T-helper 2 cell treated with Interferon-gamma antibody and Interleukin-4, amounts not matched to agents 5 μg/mL and 100 μg/mL, for 36 hours (primary cell): ENCODE results near the gene AEN.

Source experiments
- DNase-seq: peaks from one replicate; pipeline ENCODE4 v3.0.0; 2021; ENCODE audit warnings: low spot score
- H3K27ac Mint-ChIP-seq: one replicate; pipeline ENCODE4 v1.8.0; 2021; ENCODE audit warnings: mild to moderate bottlenecking, mixed read lengths
- H3K27me3 Mint-ChIP-seq: one replicate; pipeline ENCODE4 v1.8.0; 2021; ENCODE audit warnings: low read depth, mixed read lengths
- H3K36me3 Mint-ChIP-seq: one replicate; pipeline ENCODE4 v1.8.0; 2021; ENCODE audit warnings: low read depth, mixed read lengths
- H3K4me1 Mint-ChIP-seq: one replicate; pipeline ENCODE4 v1.8.0; 2021; ENCODE audit warnings: low read depth, mixed read lengths
- H3K4me3 Mint-ChIP-seq: one replicate; pipeline ENCODE4 v1.8.0; 2022; ENCODE audit warnings: mild to moderate bottlenecking, moderate library complexity, mixed read lengths
- H3K9me3 Mint-ChIP-seq: one replicate; pipeline ENCODE4 v1.8.0; 2021; ENCODE audit warnings: mixed read lengths

The AEN gene

DNA sequence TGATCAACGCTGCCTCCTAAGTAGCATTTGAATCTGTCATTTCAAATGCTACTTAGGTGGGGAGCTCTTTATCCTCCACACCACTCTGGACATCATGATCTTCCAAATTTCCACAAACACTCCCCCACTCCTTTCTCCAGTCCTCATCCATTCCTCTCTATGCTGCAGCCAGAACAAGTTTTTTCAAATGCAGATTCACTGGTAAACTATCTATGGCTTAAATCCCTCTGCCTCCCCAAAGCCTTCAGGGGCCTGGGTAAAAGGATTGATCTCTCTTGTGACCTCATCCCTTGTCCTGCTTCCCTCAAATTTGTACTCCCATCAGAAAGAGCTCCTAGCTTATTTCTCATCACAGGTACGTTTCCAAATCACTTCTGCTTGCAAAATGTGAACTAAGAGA is 1.3 kb upstream of the AEN start:
- no peak for DNase-seq
- H3K9me3 Mint-ChIP-seq = no peaks in the 10 kb centered on the region
- peaks cover 29% of the 10 kb centered on the region for H3K4me1 Mint-ChIP-seq
- peaks cover 22% of the 10 kb centered on the region for H3K36me3 Mint-ChIP-seq
- no peak overlapping the region for H3K27ac Mint-ChIP-seq
- H3K4me3 Mint-ChIP-seq = no peak overlapping the region
- H3K27me3 Mint-ChIP-seq = peaks cover 3% of the 10 kb centered on the region

DNA sequence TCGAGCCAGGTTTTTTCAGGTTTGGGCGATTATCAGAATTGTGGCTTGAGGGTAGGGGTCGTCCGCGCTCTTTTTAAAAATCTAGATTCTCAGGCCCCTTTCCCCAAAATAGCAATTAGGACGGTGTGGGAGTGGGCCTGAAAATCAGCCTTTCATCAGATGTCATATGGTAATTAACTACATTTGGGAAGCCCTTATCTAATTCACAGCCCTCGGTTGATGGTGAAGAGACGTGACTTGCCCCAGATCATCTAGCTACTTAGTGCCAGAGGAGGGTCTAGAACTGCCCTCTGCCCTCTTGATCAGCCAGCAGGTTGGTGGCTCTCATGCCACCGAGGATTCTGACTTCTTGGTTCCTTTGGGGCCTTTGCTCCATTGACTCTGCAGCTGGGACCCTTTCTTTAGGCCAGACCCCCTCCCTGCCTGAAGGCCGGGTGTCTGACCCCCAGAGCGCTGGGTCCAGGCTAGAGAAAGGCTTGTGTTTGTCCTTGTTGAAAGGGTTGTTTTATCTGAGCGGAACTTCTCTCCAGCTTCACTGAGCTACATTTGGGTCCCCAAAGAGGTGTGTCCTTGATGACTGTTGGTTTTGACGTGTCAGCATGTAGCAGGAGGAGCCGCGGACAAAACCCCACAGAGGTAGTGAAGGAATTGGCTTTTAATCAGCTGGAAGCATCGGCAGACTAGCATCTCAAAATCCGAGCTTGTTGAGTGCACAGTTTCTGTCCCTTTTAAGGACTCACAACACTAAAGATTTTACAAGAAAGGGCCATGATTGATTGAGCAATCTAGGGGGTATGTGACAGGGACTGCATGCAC is 857 bp downstream of the AEN start:
- Mint-ChIP-seq H3K27ac (peak overlapping the region; percentile 95), H3K4me3 (peak overlapping the region; percentile 95), H3K36me3 (peaks cover 35% of the 10 kb centered on the region), H3K27me3 (peaks cover 3% of the 10 kb centered on the region), H3K4me1 (peaks cover 39% of the 10 kb centered on the region), H3K9me3 (no peaks in the 10 kb centered on the region)
- DNase-seq = peak; percentile 59

DNA sequence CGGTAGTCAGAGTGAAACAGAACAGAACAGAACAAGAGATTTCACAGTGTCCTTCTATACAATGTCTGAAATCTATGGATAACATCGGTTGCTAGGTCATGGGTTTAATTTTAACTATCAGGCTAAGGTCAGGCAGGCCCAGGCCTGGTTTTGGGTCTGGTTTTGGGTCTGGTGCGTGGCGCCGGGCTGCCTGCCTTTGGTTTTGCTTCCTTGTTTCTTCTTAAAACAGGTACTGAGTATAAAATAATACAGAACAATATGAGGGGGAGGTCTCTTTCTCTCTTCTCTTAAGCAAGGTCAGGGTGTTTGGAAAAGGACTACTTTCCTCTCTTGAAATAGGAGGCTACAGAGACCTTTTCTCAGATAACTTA is 1.4 kb downstream of the AEN start:
- Mint-ChIP-seq H3K27ac (peak overlapping the region; percentile 95), H3K9me3 (no peaks in the 10 kb centered on the region), H3K36me3 (peaks cover 41% of the 10 kb centered on the region), H3K4me1 (peaks cover 45% of the 10 kb centered on the region), H3K27me3 (peaks cover 2% of the 10 kb centered on the region), H3K4me3 (peak overlapping the region; percentile 95)
- DNase-seq = no peak

DNA sequence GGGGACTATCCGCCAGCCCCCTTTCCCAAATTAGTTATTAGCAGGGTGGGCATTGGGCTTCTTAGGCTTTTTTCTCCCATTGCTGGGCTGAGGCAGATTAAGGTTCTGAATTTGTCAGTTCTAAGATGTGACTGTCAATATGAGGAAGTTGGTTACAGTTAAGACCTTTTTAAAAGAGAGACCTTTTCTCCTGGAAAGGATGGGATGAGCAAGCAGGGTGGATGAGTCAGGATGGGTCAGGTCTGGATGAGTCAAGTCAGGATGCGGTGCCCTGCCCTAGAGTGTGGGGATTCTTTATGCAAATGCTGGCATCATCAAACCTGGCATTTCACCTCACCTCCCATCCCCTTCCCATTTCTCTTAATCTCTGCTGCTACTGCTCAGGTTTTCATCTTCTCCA is 1.9 kb downstream of the AEN start:
- no peaks in the 10 kb centered on the region for H3K27me3 Mint-ChIP-seq
- DNase-seq = peak; percentile 80
- peaks cover 49% of the 10 kb centered on the region for H3K4me1 Mint-ChIP-seq
- H3K4me3 Mint-ChIP-seq = peak overlapping the region; percentile 95
- H3K36me3 Mint-ChIP-seq = peaks cover 46% of the 10 kb centered on the region
- no peaks in the 10 kb centered on the region for H3K9me3 Mint-ChIP-seq
- peak overlapping the region; percentile 95 for H3K27ac Mint-ChIP-seq

DNA sequence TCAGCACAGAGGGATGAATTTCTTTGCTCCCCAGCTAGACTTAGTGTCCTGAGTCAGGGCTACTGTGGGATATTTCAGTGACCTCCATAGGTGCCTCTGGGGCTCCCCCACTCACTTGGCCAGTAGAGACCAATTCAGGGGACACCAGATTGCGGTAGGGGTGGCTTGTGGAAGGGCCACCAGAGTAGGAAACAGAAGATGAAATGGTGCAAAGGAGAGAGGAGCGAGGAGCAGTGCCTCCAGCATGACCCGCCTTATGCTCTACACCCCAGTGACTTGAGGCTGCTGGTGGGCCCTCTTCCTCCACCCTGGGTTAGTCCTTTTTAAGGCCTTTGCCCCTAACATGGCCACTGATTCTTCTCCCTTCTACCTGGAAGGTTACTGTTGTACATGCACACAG is 2.5 kb downstream of the AEN start:
- Mint-ChIP-seq H3K36me3 (peaks cover 51% of the 10 kb centered on the region), H3K9me3 (no peaks in the 10 kb centered on the region), H3K27ac (peak overlapping the region; percentile 95), H3K27me3 (no peaks in the 10 kb centered on the region), H3K4me1 (peaks cover 54% of the 10 kb centered on the region), H3K4me3 (peak overlapping the region; percentile 95)
- no peak for DNase-seq

DNA sequence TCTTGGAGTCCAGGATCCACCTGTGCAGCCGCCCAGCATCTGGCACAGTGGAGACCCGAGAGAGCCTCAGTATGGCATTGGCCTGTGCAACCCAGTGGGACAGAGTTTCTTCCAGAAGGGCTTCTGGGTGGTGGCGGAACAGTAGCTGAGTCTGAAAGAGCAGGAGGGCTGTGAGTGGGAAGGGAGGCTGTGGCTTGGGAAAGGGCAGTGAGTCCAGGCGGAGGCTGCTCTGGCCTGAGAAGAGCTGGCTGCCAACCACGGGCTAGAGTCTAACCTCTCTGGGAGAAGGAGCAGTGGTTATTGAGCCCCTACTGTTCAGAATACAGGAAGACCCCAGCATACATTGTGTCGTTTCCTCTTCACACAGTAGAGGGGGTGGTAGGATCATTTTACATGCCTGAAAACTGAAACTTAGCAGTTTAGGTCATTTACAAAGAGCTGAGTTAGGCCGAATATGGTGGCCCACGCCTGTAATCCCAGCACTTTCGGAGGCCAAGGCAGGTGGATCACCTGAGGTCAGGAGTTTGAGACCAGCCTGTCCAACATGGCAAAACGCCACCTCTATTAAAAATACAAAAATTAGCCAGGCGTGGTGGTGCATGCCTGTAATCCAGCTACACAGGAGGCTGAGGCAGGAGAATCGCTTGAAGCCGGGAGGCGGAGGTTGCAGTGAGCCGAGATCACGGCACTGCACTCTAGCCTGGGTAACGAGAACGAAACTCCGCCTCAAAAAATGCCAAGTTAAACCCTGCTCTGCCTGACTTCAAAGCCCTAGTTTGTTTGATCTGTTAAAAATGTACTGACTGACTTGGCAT is 3.2 kb downstream of the AEN start:
- peak overlapping the region; percentile 95 for H3K27ac Mint-ChIP-seq
- peak overlapping the region; percentile 95 for H3K4me3 Mint-ChIP-seq
- no peaks in the 10 kb centered on the region for H3K27me3 Mint-ChIP-seq
- H3K9me3 Mint-ChIP-seq = no peaks in the 10 kb centered on the region
- H3K4me1 Mint-ChIP-seq = peaks cover 61% of the 10 kb centered on the region
- peak; percentile 21 for DNase-seq
- peaks cover 57% of the 10 kb centered on the region for H3K36me3 Mint-ChIP-seq

DNA sequence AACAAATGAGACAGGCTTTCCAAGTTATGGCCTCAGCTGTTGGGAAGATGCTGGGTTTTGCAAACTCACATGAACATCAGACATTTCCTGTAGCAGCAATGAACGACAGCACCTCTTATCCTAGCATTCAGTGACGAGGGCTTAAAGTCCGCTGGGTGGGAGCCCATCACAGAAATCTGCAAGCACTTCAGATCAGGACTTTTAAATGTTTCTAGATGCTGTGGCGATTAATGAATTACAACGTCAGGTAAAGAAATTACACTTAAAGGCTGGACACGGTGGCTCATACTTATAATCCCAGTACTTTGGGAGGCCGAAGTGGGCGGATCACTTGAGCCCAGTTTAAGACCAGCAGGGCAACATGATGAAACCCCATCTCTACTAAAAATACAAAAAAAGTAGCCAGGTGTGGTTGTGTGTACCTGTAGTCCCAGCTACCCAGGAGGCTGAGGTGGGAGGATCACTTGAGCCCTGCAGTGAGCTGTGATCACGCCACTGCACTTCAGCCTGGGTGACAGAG is 3.9 kb downstream of the AEN start:
- H3K4me3 Mint-ChIP-seq = peak overlapping the region; percentile 95
- peaks cover 64% of the 10 kb centered on the region for H3K36me3 Mint-ChIP-seq
- H3K27me3 Mint-ChIP-seq = no peaks in the 10 kb centered on the region
- H3K9me3 Mint-ChIP-seq = no peaks in the 10 kb centered on the region
- H3K4me1 Mint-ChIP-seq = peaks cover 67% of the 10 kb centered on the region
- no peak for DNase-seq
- peak overlapping the region; percentile 95 for H3K27ac Mint-ChIP-seq

DNA sequence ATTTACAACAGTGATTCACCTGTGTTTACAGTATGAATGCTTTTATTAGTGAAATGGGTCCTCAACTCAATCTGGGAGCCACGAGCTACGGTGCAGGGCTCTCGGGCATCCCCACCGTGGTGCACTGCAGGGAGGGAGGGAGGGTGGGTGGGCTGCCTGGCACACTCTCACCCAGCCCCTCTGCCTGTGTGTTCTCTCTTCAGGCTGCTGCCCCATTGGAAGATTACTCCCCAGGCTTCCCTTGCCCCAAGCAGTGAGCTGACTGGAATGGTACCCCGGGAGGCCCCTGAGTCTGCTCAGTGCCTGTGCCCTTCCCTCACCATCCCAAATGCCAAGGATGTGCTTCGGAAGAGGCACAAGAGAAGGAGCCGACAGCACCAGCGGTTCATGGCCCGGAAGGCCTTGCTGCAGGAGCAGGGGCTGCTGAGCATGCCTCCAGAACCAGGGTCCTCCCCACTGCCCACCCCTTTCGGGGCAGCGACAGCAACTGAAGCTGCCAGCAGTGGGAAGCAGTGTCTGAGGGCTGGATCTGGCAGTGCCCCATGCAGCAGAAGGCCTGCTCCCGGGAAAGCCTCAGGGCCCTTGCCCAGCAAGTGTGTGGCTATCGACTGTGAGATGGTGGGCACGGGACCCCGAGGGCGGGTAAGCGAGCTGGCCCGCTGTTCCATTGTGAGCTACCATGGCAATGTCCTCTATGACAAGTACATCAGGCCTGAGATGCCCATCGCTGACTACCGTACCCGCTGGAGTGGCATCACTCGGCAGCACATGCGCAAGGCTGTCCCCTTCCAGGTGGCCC is 5.0 kb downstream of the AEN start:
- Mint-ChIP-seq H3K36me3 (peaks cover 74% of the 10 kb centered on the region), H3K4me1 (peaks cover 70% of the 10 kb centered on the region), H3K9me3 (no peaks in the 10 kb centered on the region), H3K27ac (peak overlapping the region; percentile 94), H3K4me3 (peak overlapping the region; percentile 78), H3K27me3 (no peaks in the 10 kb centered on the region)
- no peak for DNase-seq

DNA sequence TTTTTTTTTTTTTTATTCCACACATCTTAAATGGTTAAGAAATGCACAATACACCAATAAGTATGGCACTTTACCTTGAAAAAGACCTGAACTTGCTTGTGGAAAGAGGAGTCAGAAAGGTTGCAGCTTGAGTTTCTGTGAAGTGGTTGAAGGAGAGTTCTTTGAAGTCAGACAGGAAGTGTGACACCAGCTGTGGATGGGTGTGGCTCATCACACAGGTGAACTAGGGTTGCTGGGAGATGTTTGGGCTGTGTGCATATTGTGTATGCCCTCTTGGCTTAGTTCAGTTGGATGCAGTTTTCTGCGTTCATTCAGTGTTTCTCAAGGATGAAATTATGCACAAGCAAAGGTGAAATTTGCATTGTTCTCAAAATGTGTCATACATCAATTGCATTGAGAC is 6.3 kb downstream of the AEN start:
- peak overlapping the region; percentile 94 for H3K27ac Mint-ChIP-seq
- H3K9me3 Mint-ChIP-seq = no peaks in the 10 kb centered on the region
- DNase-seq = peak; percentile 32
- H3K4me1 Mint-ChIP-seq = peaks cover 69% of the 10 kb centered on the region
- H3K4me3 Mint-ChIP-seq = peak overlapping the region; percentile 78
- peaks cover 82% of the 10 kb centered on the region for H3K36me3 Mint-ChIP-seq
- H3K27me3 Mint-ChIP-seq = no peaks in the 10 kb centered on the region

DNA sequence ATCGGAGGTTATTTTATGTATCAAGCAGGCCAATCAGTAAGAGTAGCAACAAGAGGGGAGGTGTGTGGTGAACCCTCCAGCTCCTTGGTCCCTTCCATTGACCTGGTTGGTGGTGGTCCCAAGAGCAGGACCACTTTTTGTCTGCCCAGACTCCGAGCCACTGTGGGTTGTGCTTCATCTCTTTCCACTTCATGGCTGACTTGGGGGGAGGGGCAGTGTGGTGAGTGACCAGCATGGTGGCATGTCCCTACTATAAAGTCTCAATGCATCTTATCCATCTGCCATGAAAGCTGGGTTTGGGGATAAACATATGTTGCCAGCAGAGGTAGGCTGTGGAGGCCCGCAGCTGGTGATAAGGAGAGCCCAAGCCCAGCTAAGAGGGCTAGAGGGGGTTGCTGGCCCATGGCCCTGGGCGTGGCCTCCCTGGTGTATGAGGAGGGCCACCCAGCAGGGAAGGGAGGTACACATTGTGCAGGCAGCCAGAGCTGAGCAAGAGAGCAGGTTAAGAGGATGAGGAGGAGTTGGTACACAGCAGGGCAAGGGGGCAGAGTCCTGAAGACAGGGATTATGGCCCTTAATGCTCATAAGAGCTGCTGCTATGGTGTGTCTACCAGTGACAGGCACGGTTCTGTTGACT is 7.0 kb downstream of the AEN start:
- peak overlapping the region; percentile 94 for H3K27ac Mint-ChIP-seq
- peaks cover 68% of the 10 kb centered on the region for H3K4me1 Mint-ChIP-seq
- H3K4me3 Mint-ChIP-seq = peak overlapping the region; percentile 78
- H3K9me3 Mint-ChIP-seq = no peaks in the 10 kb centered on the region
- DNase-seq = no peak
- H3K27me3 Mint-ChIP-seq = no peaks in the 10 kb centered on the region
- peaks cover 80% of the 10 kb centered on the region for H3K36me3 Mint-ChIP-seq

DNA sequence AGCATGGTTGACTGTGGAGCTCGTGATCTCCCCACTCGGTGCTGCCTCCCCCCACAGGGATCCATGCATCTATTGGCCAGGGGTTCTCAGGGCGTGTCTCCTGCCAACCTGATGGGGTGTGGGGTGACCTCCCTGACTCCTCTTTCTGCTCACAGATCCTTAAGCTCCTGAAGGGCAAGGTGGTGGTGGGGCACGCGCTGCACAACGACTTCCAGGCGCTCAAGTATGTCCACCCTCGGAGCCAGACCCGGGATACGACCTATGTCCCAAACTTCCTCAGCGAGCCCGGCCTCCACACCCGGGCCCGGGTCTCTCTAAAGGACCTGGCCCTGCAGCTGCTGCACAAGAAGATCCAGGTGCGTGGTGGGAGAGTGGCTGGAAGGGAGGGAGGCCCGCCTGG is 7.9 kb downstream of the AEN start:
- H3K36me3 Mint-ChIP-seq = peaks cover 82% of the 10 kb centered on the region
- H3K4me3 Mint-ChIP-seq = no peak overlapping the region

DNA sequence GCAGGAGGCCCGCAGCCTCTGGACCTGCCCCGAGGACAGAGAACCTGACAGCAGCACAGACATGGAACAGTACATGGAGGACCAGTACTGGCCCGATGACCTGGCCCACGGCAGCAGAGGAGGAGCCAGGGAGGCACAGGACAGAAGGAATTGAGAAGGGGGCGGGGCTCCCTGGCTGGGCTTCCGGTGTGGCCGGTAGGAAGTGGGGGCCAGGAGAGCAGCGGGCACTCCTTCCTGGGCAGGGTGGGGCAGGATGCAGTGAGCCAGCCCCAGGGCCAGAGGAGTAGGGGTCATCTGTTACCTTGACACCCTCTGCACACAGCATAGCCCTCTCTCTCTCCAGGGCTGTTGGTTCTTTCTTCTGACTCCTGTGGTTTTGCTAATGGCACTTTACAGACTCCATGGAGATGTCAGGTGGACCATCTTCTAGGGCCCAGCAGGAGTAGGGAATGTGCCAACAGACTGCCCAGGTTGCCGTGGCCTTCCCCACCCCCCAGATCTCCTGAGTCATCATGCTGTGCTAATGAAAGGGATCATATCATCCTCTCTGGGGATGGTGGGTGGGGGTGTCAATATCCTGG is 9.1 kb downstream of the AEN start:
- Mint-ChIP-seq H3K4me3 (peak overlapping the region; percentile 66), H3K36me3 (peaks cover 80% of the 10 kb centered on the region), H3K27ac (peak overlapping the region; percentile 91), H3K27me3 (no peaks in the 10 kb centered on the region), H3K4me1 (peaks cover 65% of the 10 kb centered on the region), H3K9me3 (no peaks in the 10 kb centered on the region)
- DNase-seq = no peak

More for the DNA sequence above, 7.9 kb downstream of the AEN start:
- Mint-ChIP-seq H3K27ac (peak overlapping the region; percentile 94), H3K4me1 (peaks cover 65% of the 10 kb centered on the region), H3K27me3 (no peaks in the 10 kb centered on the region), H3K9me3 (no peaks in the 10 kb centered on the region)
- DNase-seq = no peak
